ENCODE measurements around the gene HS6ST1. TPM values are rescaled to one million over a fixed set of nuclear protein-coding genes. Genes with fewer than 3 reads are reported as not detected.

Gene HS6ST1
- total RNA-seq, 1 donor from 2014 or later: 27.2 TPM

GRCh38 chr2:128233790-128234395, 84.8 kb downstream of the HS6ST1 start:
- no peak for ATAC-seq
- intact Hi-C loops (cut with DNase I): no loop called here
- DNase-seq (ENCODE audit: low spot score): no peak

- DNase-seq (ENCODE audit: low spot score): peak; percentile 93
- peak; percentile 97 for ATAC-seq
- intact Hi-C loops (cut with DNase I): no loop called here
These were observed 85.5 kb downstream of the HS6ST1 start for GRCh38 chr2:128232965-128233789.

- ATAC-seq (no peak), DNase-seq (ENCODE audit: low spot score) (no peak)
- intact Hi-C loops (cut with DNase I): no loop called here
These were observed 89.8 kb downstream of the HS6ST1 start for GRCh38 chr2:128228894-128229293.

GRCh38 chr2:128227862-128228261, 90.8 kb downstream of the HS6ST1 start:
- intact Hi-C loops (cut with DNase I): no loop called here
- no peak for ATAC-seq
- no peak for DNase-seq (ENCODE audit: low spot score)

GRCh38 chr2:128219891-128220290, 98.8 kb downstream of the HS6ST1 start:
- DNase-seq (ENCODE audit: low spot score): no peak
- intact Hi-C loops (cut with DNase I): no loop called here
- no peak for ATAC-seq

- DNase-seq (ENCODE audit: low spot score) (no peak), ATAC-seq (no peak)
- intact Hi-C loops (cut with DNase I): no loop called here
These were observed 101.0 kb downstream of the HS6ST1 start for GRCh38 chr2:128217671-128218070.

GRCh38 chr2:128215897-128216642, 102.6 kb downstream of the HS6ST1 start:
- no peak for DNase-seq (ENCODE audit: low spot score)
- ATAC-seq: no peak

More at GRCh38 chr2:128215897-128216642, 102.6 kb downstream of the HS6ST1 start:
- intact Hi-C loops (cut with DNase I): no loop called here

Other genes with a start within 250 kb of the HS6ST1 start
- 34.3 TPM for gene UGGT1, start 227.7 kb downstream of the HS6ST1 start, total RNA-seq